Daoy (cell line): Measurements from ENCODE around the gene NAGLU. TPM values are rescaled to one million over a fixed set of nuclear protein-coding genes. Genes with fewer than 3 reads are reported as not detected.
A peak's percentile ranks its signal among the peaks of the same experiment; 100 is the strongest.
"Not testable (repeated sequence)": the region's sequence is repeated elsewhere in the genome, so short reads cannot be mapped to it uniquely, and the experiment has no call there.

Experiments
- DNase-seq: peaks from one replicate; pipeline ENCODE4 v3.0.0-alpha.2; 2015; ENCODE audit warnings: low read depth
- total RNA-seq: library from RNA; depleted of rRNA; stranded (reverse); fragments of >200 nt; shearing (Covaris generic); gene quantifications from 2 replicates; pipeline ENCODE4 v1.2.3, GENCODE V29; 2014

The NAGLU gene
- total RNA-seq, 1 experiment from 2014 or later, result 14.2 TPM

- DNase-seq, result no peak
Observed at GRCh38 chr17:42544874-42545283, 8.8 kb downstream of the NAGLU start.

GRCh38 chr17:42545755-42546505, 9.9 kb downstream of the NAGLU start:
- DNase-seq, result not testable (repeated sequence)

- DNase-seq, result no peak
Observed at GRCh38 chr17:42547001-42547461, 11.0 kb downstream of the NAGLU start.

- DNase-seq, result no peak
Observed at GRCh38 chr17:42547698-42548069, 11.6 kb downstream of the NAGLU start.

GRCh38 chr17:42548070-42548837, 12.2 kb downstream of the NAGLU start:
- DNase-seq, result peak; percentile 82

GRCh38 chr17:42548993-42549755, 13.1 kb downstream of the NAGLU start:
- no peak for DNase-seq

GRCh38 chr17:42552736-42553135, 16.7 kb downstream of the NAGLU start, which contains the start of gene HSD17B1:
Gene HSD17B1, plus strand, starts transcription at chr17:42552923. Its CDS starts 11 bp downstream, at chr17:42552934.
- not testable (repeated sequence) for DNase-seq

- DNase-seq, result no peak
Observed at GRCh38 chr17:42553161-42553818, 17.2 kb downstream of the NAGLU start.

GRCh38 chr17:42553866-42554249, 17.8 kb downstream of the NAGLU start:
- no peak for DNase-seq

GRCh38 chr17:42554250-42555121, 18.4 kb downstream of the NAGLU start:
- peak; percentile 87 for DNase-seq

GRCh38 chr17:42555122-42555622, 19.1 kb downstream of the NAGLU start:
- no peak for DNase-seq

GRCh38 chr17:42555961-42556617, 20.0 kb downstream of the NAGLU start:
- not testable (repeated sequence) for DNase-seq

- DNase-seq, result no peak
Observed at GRCh38 chr17:42559075-42559474, 23.0 kb downstream of the NAGLU start.

- DNase-seq, result no peak
Observed at GRCh38 chr17:42560246-42560645, 24.2 kb downstream of the NAGLU start.

GRCh38 chr17:42561897-42562387, 25.9 kb downstream of the NAGLU start, which contains the start of gene COASY:
Gene COASY, plus strand, starts transcription at chr17:42562148. Its CDS starts 475 bp downstream, at chr17:42562623.
- peak; percentile 95 for DNase-seq

GRCh38 chr17:42562388-42563142, 26.5 kb downstream of the NAGLU start:
- DNase-seq, result no peak

- DNase-seq, result no peak
Observed at GRCh38 chr17:42563143-42563509, 27.1 kb downstream of the NAGLU start.

GRCh38 chr17:42563543-42563942, 27.5 kb downstream of the NAGLU start:
- no peak for DNase-seq

- DNase-seq, result no peak
Observed at GRCh38 chr17:42563950-42564349, 27.9 kb downstream of the NAGLU start.
